Islet of Langerhans (tissue), 1 donor: ENCODE data around the gene CACNA2D4.

Source experiments
- FAIRE-seq: peaks from one replicate; lab custom pipeline; 2011; peaks lifted over from hg19 to GRCh38; lab: Jason Lieb, UNC

CACNA2D4 gene

DNA sequence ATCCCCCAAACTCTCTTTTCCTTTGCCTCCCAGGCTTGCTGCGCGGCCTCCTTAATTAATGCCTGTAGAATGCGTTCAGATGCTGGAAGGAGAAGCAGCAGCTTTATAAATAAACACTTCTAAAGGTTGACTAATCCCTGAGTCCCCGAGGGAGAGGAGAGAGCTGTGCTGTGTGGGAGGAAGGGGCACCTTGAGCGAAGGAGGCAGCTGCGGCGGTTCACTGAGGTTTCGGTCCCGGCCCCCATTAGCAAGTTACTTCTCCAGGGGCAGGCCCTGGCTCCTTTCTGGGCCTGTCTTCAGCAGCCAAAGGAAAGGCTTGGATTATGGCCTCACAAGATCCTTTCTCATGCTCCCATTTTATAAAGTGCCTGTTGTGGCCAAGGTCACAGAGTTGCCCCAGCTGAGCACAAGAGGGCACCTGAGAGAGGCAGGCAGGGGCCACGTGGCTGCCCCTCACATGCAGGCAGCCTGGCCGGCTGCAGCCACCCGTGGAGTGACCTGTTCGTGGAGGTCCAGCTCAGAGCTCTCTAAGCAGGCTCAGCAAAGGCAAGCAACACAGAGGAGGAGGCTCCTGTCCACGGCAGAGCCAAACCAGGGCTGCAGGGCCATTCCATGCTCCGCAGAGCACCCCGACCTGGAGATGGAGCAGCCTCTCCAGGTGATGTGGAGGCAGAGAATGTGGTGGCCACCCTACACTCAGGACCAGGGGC is 15.0 kb upstream of the CACNA2D4 start:
- no peak for FAIRE-seq

DNA sequence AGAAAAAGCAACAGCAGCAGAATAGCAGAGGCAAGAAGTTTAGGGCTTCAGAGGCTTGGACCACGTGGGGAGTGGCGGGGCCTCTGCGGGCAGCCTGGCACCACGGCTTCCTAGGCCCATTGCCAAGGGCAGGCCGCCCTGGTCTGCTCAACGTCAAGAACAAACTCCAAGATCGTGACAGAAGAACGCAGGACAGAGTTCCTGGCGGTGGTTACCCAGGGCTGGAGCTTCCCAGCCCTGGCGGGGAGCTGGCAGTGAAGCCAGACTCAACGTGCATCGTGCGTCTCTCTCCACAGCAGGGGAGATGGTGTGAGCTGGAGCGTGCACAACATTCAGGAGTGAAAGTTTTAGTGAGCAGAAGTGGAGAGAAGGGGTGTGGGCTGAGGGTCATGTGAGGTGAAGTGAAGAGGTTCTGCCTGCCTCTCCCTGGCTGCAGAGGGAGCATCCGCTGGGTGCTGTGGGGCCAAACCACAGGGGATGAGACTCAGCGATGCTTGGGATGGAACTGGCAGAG is 13.9 kb upstream of the CACNA2D4 start:
- FAIRE-seq = no peak

GRCh38 chr12:1931642-1932041 is 13.2 kb upstream of the CACNA2D4 start:
- no peak for FAIRE-seq

DNA sequence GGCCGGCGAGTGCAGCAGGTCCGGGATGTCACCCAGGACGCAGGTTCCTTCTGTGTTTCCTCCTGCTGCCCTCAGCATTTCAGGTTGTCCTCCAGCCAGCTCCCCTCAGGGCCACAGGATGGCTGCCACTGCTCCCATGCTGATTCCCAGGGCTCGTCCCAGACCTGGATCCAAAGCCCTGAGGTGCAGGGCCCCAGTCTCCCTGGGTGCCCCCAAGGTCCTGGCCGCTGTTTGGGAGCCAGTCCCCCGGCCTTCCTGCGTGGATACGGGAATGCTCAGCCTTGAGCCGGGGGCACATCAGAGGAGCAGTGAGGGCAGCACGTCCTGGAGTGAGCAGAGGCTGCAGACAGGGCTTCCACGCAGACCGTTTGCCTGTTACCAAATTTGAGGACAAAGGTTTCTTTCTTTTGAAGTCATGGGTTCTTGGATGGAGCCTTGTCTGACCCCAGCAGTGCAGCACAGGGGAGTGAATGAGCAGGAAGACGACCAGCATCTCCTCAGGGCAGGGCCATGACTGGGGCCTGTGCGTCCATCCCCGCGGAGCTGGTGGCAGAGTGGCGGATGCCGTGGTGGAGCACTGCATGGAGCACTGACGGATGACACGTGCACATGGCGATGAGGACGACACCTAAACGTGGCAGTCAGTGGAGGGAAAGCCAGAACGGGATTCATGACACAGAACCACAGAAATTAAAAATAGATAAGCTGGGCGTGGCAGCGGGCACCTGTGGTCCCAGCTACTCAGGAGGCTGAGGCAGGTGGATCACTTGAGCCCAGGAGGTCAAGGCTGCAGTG is 12.5 kb upstream of the CACNA2D4 start:
- FAIRE-seq = no peak

- FAIRE-seq = no peak
These were observed 11.7 kb upstream of the CACNA2D4 start for GRCh38 chr12:1929985-1930802.

GRCh38 chr12:1929241-1929984 is 11.0 kb upstream of the CACNA2D4 start:
- FAIRE-seq = no peak

- no peak for FAIRE-seq
These were observed 10.1 kb upstream of the CACNA2D4 start for GRCh38 chr12:1928439-1929121.

DNA sequence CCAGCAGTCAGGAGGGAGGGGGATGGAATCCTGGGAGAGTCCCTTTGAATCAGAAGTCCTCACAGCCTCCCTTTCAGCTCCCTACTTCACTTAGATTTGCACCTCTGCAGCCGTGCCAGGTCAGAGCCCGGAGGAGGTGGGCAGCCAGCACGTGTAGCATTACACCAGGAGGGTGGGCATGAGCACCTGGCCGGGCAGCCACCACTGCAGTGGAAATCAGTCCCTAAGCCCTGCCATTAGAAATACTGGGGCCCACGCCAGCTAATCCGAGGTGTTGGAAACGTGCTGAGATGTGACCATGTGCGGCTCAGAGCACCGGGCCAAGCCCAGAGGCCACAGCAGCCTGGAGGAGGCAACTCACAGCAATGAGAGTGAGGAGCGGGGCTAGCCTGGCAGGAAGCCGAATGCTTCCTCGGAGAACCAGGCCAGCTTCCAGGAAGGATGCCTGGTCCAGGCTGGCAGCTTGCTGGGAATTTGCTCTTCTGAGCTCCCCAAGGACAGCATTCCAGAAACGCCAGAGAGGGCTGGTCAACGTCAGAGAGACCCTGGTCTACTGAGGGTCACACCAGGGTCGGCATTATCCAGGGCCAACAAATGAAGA is 9.4 kb upstream of the CACNA2D4 start:
- no peak for FAIRE-seq

DNA sequence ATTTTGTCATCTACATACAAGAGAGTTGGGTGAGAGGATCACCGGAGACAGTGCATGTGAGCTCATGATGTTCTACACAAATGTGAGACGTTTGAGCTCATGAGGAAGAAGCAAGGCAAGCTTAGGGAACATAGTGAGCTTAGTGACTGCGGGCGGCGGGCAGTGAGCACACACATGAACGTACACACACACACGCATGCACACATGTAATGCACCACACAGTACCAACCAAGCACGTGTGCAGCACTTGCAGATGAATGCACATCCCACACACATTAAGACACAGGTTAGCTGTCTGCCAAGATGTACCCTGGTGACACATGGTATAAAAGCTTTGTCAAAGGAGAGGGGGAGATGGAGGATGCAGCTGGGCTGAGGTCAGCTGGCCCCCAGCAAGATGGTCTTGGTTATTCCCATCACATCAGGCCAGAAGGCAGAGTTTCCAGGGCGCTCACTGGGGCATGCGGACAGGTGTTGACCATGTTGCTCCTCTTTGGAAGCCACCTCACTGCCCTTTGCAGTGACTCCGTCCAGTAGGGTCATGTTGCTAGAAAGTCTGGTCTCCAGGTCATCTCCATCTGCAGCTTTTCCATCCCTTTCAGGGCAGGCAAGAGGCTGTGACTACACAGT is 8.7 kb upstream of the CACNA2D4 start:
- FAIRE-seq = no peak

GRCh38 chr12:1926251-1926657 is 7.8 kb upstream of the CACNA2D4 start:
- FAIRE-seq = no peak

- no peak for FAIRE-seq
These were observed 7.2 kb upstream of the CACNA2D4 start for GRCh38 chr12:1925684-1926006.

DNA sequence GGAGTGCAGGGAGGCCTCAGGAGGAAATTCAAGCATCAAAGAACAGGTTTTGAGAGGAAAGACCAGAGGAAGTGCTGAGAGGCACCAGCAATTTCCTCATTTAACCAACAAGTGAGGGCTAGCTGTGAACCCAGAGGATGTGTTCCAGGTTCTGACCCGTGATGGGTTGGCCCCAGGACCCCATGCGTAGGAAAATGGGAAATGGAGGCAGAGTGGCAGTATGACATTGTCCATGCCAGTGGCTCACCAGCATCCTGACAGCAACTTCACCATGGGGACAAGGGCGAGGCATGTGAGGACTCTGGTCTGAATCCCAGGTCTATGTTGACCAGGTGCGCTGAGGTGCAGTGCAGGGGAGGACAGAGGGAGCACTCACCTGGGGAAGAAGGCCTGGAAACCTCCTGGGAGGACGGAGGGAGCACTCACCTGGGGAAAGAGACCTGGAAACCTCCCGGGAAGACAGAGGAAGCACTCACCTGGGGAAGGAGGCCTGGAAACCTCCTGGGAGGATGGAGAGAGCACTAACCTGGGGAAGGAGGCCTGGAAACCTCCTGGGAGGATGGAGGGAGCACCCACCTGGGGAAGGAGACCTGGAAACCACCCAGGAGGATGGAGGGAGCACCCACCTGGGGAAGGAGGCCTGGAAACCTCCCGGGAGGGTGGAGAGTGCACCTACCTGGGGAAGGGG is 6.7 kb upstream of the CACNA2D4 start:
- no peak for FAIRE-seq

DNA sequence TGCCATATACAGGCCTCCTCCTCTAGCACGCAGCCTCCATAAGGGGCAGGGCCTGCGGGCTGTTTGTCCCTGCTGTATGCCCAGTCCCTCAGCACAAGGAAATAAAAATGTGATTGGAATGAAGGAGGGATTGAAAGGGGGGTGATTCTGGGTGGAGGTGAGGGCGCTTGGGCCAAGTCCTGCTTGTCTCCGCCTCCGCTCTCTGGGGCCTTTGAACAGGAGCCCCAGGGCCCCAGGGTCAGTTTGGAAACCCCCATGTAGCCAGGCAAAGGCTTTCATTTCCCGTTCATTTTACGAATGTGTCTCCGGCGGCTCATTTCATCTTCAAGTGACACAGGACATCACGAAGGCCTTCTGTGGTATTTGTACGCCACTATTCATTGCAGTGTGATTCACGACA is 4.5 kb upstream of the CACNA2D4 start:
- FAIRE-seq = no peak

GRCh38 chr12:1922075-1922709 is 3.7 kb upstream of the CACNA2D4 start:
- FAIRE-seq = no peak

DNA sequence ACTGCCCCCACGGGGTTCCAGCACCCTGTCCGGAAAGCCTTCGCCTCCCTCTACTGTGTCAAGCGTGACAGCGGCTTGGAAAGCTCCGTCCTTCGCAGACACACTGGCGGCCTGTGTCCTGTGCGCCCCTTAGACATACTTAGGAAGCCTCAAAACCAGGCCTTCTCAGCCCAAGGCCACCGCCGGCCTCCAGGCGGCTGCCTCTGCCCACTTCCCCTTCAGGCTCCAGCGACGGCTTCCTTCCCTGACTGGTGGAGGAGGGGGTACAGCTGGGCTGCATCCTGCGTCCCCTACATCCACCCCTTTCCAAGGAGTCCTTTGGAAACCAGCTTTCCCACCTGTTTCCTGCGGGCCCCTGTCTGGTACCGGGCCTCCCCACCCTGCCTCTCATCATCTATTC is 2.5 kb upstream of the CACNA2D4 start:
- FAIRE-seq = no peak

DNA sequence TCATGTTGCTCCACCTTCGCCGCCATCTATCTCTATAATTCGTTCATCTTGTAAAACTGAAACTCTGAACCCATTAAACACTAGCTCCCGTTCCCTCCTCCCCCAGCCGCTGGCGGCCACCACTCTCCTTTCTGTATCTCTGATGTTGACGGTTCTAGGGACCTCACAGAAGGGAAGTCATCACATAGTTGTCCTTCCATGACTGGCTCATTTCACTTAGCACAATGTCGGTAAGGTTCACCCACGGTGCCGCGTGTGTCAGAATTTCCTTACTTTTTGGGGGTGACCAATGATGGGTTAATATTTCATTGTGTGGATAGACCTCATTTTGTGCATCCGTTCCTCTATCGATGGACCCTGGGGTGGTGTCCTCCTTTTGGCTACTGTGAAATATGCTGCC is 2.0 kb upstream of the CACNA2D4 start:
- FAIRE-seq = no peak

DNA sequence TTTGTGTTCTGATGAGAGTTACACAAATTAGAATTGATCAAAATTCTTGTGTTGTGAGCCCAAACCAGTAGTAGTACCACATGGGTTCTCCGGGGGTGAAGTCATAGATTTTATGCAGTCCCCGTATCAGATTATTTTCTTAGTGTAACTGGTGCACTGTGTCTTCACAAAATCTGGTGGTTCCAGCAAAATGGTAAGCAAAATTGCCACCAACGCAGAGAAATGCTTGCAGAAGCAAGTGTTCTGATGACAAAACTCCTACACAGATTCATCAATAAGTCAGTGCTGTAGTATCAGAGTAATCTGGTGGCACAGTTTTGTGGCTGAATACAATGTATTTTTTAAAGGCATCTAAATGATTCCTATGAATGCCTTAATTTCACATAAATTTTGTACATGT is 1.3 kb upstream of the CACNA2D4 start:
- no peak for FAIRE-seq

DNA sequence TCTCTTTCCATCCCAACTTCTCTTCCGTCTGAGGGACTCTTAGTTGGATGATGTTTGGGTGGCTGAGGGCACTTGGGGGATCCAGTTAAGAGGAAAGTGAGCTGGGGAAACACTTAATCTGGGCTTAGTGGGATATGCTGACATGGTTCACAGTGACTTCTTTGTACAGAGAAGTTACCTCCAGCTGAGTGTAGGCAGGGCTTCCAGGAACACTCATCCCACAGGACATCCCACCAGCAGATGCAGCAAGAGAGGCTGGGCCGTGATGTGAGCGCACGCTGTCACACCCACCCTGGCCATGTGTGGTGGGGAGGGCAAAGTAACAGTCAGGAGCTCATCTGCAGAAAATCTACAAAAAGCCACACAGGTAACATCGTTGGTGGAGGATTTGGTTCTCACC is 832 bp upstream of the CACNA2D4 start:
- FAIRE-seq = no peak

GRCh38 chr12:1918884-1919236 is 408 bp upstream of the CACNA2D4 start:
- FAIRE-seq = no peak
